Stimulated activated CD4-positive, alpha-beta T cell treated with anti-CD3 and anti-CD28 coated beads, Interleukin-2, amount 100 ng/mL, for 4 hours (primary cell): ENCODE measurements around the gene STXBP5.

Source experiments
- DNase-seq: peaks from one replicate; pipeline ENCODE4 v3.0.0-alpha.2; 2020; ENCODE audit warnings: low read depth

The STXBP5 gene

DNA sequence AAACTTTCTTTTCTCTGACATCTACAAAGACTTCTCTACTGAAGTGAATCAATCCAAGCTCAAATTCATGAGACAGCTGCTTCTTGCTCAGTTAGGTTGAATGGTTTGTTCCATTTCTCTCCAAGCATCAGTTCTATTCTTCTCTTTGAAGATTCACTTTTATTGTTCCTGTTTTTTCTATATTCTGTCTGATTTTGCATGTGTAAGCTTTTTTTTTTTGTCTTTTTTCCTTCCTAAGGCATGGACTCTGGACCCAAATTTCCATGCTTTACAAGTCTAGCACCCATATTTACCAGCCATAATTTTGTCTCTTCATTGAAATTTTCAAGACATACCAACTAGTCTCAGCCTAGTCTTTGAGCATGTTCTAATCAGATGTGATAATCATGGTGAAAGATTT is 25.9 kb upstream of the STXBP5 start:
- no peak for DNase-seq

GRCh38 chr6:147179809-147180208 is 24.4 kb upstream of the STXBP5 start:
- no peak for DNase-seq

DNA sequence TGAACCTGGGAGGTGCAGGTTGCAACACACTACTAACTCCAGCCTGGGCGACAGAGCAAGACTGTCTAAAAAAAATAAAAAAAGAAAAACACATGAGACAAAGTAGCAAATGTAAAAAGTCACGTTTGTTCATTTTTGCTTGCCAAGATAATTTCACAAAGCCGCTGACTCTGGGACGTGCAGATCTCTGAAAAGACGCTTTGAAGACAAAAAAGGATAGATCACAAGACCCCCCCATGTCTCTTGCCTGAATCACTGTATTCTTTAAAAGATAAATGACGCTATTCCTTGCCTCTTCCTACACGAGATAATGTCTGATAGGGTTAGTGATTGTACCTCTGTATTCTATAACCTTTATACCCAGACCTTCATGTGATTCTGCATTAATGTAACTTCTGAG is 23.3 kb upstream of the STXBP5 start:
- DNase-seq: no peak

DNA sequence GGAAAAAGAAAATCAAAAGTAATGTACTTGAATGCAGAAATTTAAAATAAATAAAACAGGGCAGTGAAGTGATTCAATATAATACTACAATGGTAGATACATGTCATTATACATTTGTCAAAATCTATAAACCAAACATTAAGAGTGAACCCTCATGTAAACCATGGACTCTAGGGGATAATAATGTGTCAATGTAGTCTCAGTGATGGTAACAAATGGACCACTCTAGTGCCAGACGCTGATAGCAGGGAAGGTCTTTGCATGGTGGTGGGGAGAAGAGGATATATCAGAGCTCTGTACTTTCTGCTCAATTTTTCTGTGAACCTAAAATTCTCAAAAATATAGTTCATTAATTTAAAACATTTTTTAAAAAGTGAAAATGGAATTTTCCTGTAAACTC is 19.8 kb upstream of the STXBP5 start:
- no peak for DNase-seq

DNA sequence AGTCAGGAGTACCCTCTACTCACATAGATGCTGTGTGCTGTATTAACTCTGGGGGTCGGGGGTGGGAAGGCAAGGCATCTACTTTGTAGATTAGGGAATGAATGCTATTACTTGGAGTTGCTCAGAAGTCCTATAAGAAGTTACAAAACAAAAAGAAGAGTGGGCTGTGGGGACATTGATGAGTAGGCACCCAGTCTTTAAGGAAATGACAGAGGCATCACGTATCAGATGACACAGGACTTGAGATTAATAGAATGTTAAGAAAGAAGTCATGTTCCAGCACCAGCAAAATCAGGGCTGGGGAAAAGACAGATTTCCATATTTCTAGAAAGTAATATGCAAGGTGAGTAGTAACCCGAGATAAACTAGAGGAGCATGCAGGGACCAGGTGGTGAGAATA is 19.0 kb upstream of the STXBP5 start:
- DNase-seq: no peak

DNA sequence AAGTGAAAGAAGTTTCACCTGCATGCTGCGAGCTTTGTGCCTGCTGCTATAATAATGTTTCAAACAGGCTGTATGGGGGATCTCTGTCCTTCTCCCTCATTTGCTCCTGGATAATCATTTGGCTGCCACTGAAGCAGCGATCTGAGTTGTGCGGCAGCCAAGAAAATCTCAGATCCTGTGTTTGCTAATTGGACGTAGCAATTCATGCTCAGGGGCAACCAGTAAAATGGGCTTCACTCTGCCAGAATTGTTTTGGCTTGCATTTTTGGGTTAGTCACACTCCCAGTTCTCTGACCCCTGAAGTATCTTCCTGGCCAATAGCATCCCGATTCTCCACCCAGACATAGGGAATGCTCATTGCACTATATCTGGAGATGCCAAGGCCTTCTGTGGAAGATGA is 13.7 kb upstream of the STXBP5 start:
- DNase-seq: no peak

DNA sequence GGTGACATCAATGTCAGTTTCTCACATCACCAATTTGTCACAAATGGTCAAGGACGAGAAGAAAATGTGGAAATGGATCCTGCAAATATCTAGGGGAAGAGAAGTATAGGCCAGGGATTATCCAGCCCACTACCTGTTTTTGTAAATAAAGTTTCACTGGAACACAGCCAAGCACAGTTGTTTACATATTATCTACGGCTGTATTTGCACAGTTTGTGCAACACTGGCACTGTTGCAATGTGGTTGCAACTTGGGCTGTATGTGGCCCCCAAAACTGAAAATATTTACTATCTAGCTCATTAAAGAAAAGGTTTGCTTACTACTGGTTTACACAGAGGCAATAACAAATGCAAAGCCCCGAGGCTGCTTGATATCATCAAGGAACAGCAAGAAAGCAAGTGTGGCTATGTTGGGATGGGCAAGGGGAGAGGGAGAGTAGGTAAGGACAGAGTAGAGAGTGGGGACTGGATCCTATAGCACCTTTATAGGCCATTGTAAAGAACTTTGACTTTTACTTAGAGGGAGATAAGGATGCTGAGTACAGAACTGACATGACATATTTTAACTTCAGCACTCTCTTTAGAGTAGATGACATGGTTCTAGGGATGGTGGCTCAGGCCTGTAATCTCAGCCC is 11.8 kb upstream of the STXBP5 start:
- no peak for DNase-seq

DNA sequence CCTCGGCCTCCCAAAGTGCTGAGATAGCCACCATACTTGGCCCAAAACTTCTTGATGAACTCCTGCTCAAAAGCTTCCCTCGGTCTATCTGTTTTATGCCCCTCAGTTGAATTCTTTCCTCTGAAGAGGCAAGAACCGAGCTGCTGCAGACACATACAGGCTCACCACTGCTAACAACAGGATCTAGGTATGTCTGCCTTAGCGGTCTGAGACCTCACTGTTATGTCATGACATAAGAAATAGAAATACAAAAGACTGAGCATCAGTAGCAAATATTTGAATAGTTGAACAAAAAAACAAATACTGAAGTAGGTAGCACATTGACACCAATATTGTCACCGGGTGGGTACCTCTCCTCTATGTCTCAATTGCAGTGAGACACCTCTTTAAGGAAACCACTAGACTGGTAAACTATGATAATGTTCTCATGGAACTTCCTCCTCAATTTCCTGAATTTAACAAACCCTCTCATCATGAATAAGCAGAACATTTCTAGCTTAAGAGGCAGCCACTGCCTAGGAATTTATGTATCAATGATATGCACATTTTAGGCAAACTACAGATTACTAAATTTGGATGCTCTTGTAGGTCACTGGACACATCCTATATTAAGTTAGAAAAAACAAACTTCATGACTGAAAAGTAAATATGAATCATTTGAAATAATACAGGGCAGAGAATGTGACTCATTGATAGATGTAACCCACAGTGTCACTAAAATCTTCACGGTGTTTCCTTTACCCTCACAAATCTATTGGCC is 9.4 kb upstream of the STXBP5 start:
- DNase-seq: no peak

DNA sequence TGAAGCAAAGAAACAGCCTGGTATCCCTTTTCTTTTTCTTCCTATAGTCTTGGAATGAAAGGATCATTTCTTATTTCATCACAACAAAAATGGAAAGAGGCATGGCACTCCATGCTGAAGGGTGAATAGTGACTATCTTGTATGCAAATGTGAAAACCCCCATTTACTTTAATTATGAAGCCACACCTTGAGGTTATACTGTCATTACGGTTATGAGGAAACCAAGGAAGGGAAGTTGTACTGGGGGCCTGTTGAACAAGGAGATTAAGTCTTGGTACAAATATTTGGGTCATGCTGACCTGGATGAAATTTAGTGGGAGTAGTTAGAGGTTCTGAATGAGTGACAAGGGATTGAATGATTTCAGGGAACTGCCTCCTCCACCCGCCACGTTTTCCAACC is 8.7 kb upstream of the STXBP5 start:
- DNase-seq: no peak

- DNase-seq: no peak
Measured at GRCh38 chr6:147195987-147196386, 8.2 kb upstream of the STXBP5 start.

GRCh38 chr6:147200711-147201110 is 3.5 kb upstream of the STXBP5 start:
- DNase-seq: no peak

DNA sequence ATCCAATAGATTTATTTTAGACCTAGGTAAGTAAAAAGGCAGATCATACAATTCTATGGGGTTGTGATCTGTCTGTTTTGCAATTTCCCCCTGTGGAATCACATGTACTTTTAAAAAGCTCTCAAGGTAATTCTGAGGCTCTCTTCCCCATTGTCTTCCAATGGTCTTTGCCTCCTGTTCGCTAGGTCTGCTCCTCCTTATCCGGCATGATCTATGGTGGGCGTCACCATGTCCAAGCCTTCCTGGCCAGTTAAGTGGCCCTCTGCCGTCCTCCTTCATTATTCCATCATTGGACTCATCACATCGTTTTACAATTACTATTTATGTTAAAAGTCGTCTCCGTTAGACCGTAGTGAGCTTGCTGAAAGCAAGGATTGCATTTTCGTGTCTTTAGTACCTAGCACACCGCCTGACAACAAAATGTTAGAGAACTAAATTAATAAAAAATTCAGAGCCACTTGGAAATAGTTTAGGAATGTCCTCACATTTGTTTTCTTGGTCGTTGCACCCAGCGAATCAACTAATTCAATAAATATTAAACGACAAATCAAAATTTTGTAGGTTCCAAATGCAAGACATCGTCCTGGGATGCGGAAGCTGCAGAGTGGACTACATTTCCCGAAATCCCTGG is 2.2 kb upstream of the STXBP5 start:
- DNase-seq: no peak

DNA sequence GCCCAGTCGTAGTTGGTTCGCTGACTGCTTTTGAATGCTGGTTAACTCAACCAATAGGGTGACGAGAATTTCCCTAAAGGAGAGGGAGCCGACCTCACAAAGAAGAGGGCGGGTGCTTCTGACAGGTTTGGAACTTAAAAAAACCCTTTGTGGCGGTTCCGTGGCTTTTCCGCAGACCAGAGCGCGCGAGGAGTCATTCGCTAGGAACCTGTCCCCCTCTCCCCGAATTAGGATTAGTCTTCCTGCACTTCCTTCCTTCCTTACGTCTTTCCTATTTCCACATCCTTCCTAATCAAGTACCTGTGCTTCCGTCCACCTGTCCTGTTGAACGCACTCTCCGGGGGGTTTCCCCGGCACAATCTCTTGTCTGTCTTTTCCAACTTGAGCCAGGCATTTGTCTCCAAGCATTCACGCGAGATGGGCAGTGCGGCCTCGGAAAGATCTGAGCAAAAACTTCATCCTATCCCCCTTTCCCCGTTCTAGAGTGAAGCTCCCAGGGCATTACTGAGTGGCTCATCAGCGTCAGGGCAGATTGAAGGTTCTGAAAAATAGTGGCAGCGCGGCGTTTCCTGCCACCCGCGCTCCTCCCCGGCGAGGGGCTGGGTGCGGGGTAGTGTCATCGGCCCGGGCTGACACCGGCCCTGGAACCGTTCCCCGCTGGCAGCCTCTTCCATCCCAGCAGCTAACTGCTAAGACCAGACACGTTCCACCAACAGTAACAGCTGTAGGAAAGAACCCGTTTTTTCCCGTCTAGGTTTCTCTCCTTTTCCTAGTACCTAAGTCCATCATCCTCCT is 1.5 kb upstream of the STXBP5 start:
- peak; percentile 77 for DNase-seq

DNA sequence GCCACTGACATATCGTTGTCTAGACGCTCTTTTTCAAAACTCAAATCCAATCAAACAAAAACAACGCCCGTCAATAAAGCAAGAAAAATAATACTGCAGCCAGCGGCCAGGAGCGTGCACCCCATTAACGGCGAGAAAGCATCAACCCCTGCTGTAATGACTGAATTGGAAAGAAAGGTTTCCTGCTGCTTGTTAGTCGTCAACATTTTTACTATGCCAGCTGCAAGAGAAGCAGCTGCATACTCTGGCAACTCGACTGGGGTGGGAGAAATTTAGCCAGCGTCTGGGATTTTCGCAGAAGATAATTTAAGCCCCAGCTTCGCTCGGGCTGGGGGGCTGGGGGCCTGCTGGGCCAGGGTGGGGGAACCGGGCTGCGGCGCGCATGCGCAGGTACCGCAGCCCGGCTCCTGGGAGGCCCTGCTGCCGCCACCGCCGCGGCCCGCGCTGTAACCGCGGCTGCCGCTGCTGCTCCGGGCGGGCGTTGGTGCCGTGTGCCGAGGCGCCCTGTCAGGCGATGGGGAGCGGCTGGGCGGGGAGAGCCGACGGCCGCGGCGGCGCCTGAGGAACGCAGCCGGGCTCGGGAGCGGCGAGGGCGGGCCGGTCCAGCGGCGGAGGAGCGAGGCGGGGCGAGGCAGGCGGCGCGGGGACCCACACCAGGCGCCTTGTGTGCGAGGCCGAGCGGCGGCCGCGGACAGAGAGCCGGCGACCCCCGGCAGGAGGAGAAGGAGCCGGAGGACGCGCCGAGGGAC is 732 bp upstream of the STXBP5 start:
- DNase-seq: peak; percentile 59

DNA sequence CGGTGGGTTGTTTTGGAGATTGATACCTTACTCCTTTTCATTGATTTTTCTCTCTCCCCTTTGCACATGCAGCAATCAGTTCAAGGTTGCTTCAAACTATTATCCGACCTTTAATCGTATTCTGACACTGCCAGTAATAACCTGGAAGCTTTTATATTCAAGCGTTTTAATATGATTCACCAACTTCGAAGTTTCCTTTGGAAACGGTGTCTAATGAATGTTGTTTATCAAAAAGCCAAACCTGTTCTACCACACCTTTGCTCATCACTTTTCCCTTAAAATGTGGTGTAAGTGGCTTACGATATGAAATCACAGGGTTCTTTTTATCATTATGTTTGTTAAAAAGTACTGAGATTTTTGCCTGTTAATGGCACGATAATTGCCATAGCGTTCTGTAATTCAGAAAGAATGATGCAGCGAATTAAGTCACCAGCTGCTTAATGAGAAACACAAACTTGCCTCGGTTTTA is 660 bp downstream of the STXBP5 start:
- DNase-seq: no peak

GRCh38 chr6:147205690-147206600 is 1.7 kb downstream of the STXBP5 start:
- DNase-seq: no peak

GRCh38 chr6:147207351-147207750 is 3.1 kb downstream of the STXBP5 start:
- no peak for DNase-seq

GRCh38 chr6:147207837-147208754 is 3.9 kb downstream of the STXBP5 start:
- no peak for DNase-seq

DNA sequence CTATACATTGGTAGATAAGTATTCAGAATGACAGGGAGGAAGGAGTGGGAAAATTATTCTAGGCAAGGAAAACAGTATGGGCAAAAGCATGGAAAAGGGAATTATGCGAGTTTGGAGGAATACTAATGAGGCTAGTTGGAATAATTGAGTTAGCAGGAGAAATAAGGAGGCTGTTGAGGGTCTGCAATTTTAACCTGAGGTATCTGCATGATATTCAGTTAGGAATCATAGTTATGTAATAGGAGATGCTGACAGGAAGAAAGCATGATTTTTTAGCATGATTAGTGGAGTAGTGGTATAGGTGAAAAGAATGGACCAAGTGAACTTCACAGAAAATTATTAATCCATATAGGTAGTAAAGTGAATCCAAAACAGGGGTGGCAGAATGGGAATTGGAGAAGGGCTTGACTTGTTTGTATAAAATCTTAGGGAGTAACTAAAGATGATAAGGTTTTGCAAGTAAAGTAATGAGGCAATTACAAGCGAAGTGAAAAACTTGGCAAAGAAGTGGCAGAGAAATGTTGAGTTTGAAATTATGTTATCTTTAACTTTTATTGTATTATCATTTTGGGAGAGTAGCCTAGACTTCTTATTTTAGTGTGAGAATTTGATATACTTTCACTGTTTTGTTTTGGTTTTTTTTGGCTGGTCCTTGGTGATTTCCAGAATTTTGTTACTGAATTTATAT is 5.7 kb downstream of the STXBP5 start:
- DNase-seq: no peak
